K562 (cell line): ENCODE results near the gene MMP19. TPM values are rescaled to one million over a fixed set of nuclear protein-coding genes. Genes with fewer than 3 reads are reported as not detected.

Experiments used
- polyA plus RNA-seq, 8 experiments: library from polyadenylated mRNA; depleted of rRNA in 4 of 8; stranded (reverse) in 5 of 8; unstranded in 3 of 8; fragments of >200 nt; fragmentation: Nextera tagmentation in 2 of 8; fragmentation: Illumina TruSeq in 1 of 8; extraction: Ambion mirVana in 2 of 8; extraction: Trizol in 1 of 8; gene quantifications; 2 replicates each; pipeline versions ENCODE4 v1.2.1 to v1.2.3, GENCODE V29; 2011 to 2014; ENCODE audit warnings: inconsistent platforms in 1 of 8, missing spikeins in 1 of 8
- total RNA-seq, 7 experiments: library from RNA; depleted of rRNA in 6 of 7; stranded (reverse); fragments of >200 nt in 6 of 7; fragmentation: Illumina TruSeq in 2 of 7; extraction: Trizol in 2 of 7; gene quantifications; 2 replicates each; pipeline versions ENCODE4 v1.2.1 to v1.2.3, GENCODE V29; 2011 to 2021; ENCODE audit warnings: low replicate concordance in 1 of 7

MMP19 gene
- total and polyA plus RNA-seq, 9 of the 15 experiments (the other 6 are each of a cell fraction or from before 2014, with no cell fraction given) = 0.14 to 1.6 (median 0.66) TPM

Other genes starting within 250 kb of the MMP19 start
Only the 7 nearest of the 18 such genes appear.
- 425 and 433 TPM in 2 replicates for gene CD63, start 113.9 kb downstream of the MMP19 start, total RNA-seq (2014; rRNA removed)
- 411 and 413 TPM in 2 replicates for gene CD63, start 113.9 kb downstream of the MMP19 start, total RNA-seq (2014; rRNA removed; fragmentation: Illumina TruSeq; extraction: Trizol)
- gene CD63, start 113.9 kb downstream of the MMP19 start, total RNA-seq (2015; rRNA removed; fragmentation: Illumina TruSeq; extraction: Trizol) = 706 and 735 TPM in 2 replicates
- 412 and 416 TPM in 2 replicates for gene CD63, start 113.9 kb downstream of the MMP19 start, total RNA-seq (2021)
- gene CD63, start 113.9 kb downstream of the MMP19 start, polyA plus RNA-seq (2011; rRNA removed) = 219 and 313 TPM in 2 replicates
- gene CD63, start 113.9 kb downstream of the MMP19 start, polyA plus RNA-seq (2014; fragmentation: Illumina TruSeq; extraction: Trizol) = 408 and 431 TPM in 2 replicates
- gene CD63, start 113.9 kb downstream of the MMP19 start, polyA plus RNA-seq (2014; fragmentation: Nextera tagmentation; extraction: Ambion mirVana) = 100 to 1,000 TPM; 531 to 576 TPM
- 501 and 655 TPM in 2 replicates for gene CD63, start 113.9 kb downstream of the MMP19 start, polyA plus RNA-seq (2014; rRNA removed)
- 2.4 and 6.5 TPM in 2 replicates for gene GDF11, start 99.8 kb downstream of the MMP19 start, total RNA-seq (2014; rRNA removed)
- gene GDF11, start 99.8 kb downstream of the MMP19 start, total RNA-seq (2014; rRNA removed; fragmentation: Illumina TruSeq; extraction: Trizol) = 4.3 and 4.7 TPM in 2 replicates
- 4.9 and 5.2 TPM in 2 replicates for gene GDF11, start 99.8 kb downstream of the MMP19 start, total RNA-seq (2015; rRNA removed; fragmentation: Illumina TruSeq; extraction: Trizol)
- 15.7 and 19.9 TPM in 2 replicates for gene GDF11, start 99.8 kb downstream of the MMP19 start, total RNA-seq (2021)
- gene GDF11, start 99.8 kb downstream of the MMP19 start, polyA plus RNA-seq (2011; rRNA removed) = 4.2 and 4.8 TPM in 2 replicates
- 10.3 and 10.5 TPM in 2 replicates for gene GDF11, start 99.8 kb downstream of the MMP19 start, polyA plus RNA-seq (2014; fragmentation: Illumina TruSeq; extraction: Trizol)
- 1 to 10 TPM; 1.4 to 1.6 TPM for gene GDF11, start 99.8 kb downstream of the MMP19 start, polyA plus RNA-seq (2014; fragmentation: Nextera tagmentation; extraction: Ambion mirVana)
- gene GDF11, start 99.8 kb downstream of the MMP19 start, polyA plus RNA-seq (2014; rRNA removed) = 9.7 and 14.2 TPM in 2 replicates
- 111 and 202 TPM in 2 replicates for gene SARNP, start 25.2 kb downstream of the MMP19 start, total RNA-seq (2014; rRNA removed)
- 174 and 193 TPM in 2 replicates for gene SARNP, start 25.2 kb downstream of the MMP19 start, total RNA-seq (2014; rRNA removed; fragmentation: Illumina TruSeq; extraction: Trizol)
- 147 and 154 TPM in 2 replicates for gene SARNP, start 25.2 kb downstream of the MMP19 start, total RNA-seq (2015; rRNA removed; fragmentation: Illumina TruSeq; extraction: Trizol)
- 70.1 and 77.8 TPM in 2 replicates for gene SARNP, start 25.2 kb downstream of the MMP19 start, total RNA-seq (2021)
- 156 and 174 TPM in 2 replicates for gene SARNP, start 25.2 kb downstream of the MMP19 start, polyA plus RNA-seq (2011; rRNA removed)
- gene SARNP, start 25.2 kb downstream of the MMP19 start, polyA plus RNA-seq (2014; fragmentation: Illumina TruSeq; extraction: Trizol) = 198 and 206 TPM in 2 replicates
- 100 to 1,000 TPM; 342 to 400 TPM for gene SARNP, start 25.2 kb downstream of the MMP19 start, polyA plus RNA-seq (2014; fragmentation: Nextera tagmentation; extraction: Ambion mirVana)
- 212 and 228 TPM in 2 replicates for gene SARNP, start 25.2 kb downstream of the MMP19 start, polyA plus RNA-seq (2014; rRNA removed)
- gene ORMDL2, start 24.9 kb downstream of the MMP19 start, total RNA-seq (2014; rRNA removed) = 9.9 and 13.6 TPM in 2 replicates
- 41.8 and 42.9 TPM in 2 replicates for gene ORMDL2, start 24.9 kb downstream of the MMP19 start, total RNA-seq (2014; rRNA removed; fragmentation: Illumina TruSeq; extraction: Trizol)
- gene ORMDL2, start 24.9 kb downstream of the MMP19 start, total RNA-seq (2015; rRNA removed; fragmentation: Illumina TruSeq; extraction: Trizol) = 21.6 and 23.3 TPM in 2 replicates
- 32.7 and 34.3 TPM in 2 replicates for gene ORMDL2, start 24.9 kb downstream of the MMP19 start, total RNA-seq (2021)
- gene ORMDL2, start 24.9 kb downstream of the MMP19 start, polyA plus RNA-seq (2011; rRNA removed) = 23.3 and 34.4 TPM in 2 replicates
- 35.7 and 45.2 TPM in 2 replicates for gene ORMDL2, start 24.9 kb downstream of the MMP19 start, polyA plus RNA-seq (2014; fragmentation: Illumina TruSeq; extraction: Trizol)
- 100 to 1,000 TPM in 1 of 2 experiments, 10 to 100 TPM in 1; 98.0 to 113 TPM for gene ORMDL2, start 24.9 kb downstream of the MMP19 start, polyA plus RNA-seq (2014; fragmentation: Nextera tagmentation; extraction: Ambion mirVana)
- 21.7 and 27.0 TPM in 2 replicates for gene ORMDL2, start 24.9 kb downstream of the MMP19 start, polyA plus RNA-seq (2014; rRNA removed)
- gene DNAJC14, start 13.3 kb downstream of the MMP19 start, total RNA-seq (2014; rRNA removed) = 29.8 and 38.0 TPM in 2 replicates
- 28.8 and 33.2 TPM in 2 replicates for gene DNAJC14, start 13.3 kb downstream of the MMP19 start, total RNA-seq (2014; rRNA removed; fragmentation: Illumina TruSeq; extraction: Trizol)
- gene DNAJC14, start 13.3 kb downstream of the MMP19 start, total RNA-seq (2015; rRNA removed; fragmentation: Illumina TruSeq; extraction: Trizol) = 37.3 and 40.9 TPM in 2 replicates
- 29.6 and 32.0 TPM in 2 replicates for gene DNAJC14, start 13.3 kb downstream of the MMP19 start, total RNA-seq (2021)
- gene DNAJC14, start 13.3 kb downstream of the MMP19 start, polyA plus RNA-seq (2011; rRNA removed) = 7.3 and 10.4 TPM in 2 replicates
- 34.2 and 41.3 TPM in 2 replicates for gene DNAJC14, start 13.3 kb downstream of the MMP19 start, polyA plus RNA-seq (2014; fragmentation: Illumina TruSeq; extraction: Trizol)
- 10 to 100 TPM in 1 of 2 experiments, 1 to 10 TPM in 1; 5.5 to 18.9 TPM for gene DNAJC14, start 13.3 kb downstream of the MMP19 start, polyA plus RNA-seq (2014; fragmentation: Nextera tagmentation; extraction: Ambion mirVana)
- 19.2 and 20.4 TPM in 2 replicates for gene DNAJC14, start 13.3 kb downstream of the MMP19 start, polyA plus RNA-seq (2014; rRNA removed)
- 45.0 and 52.8 TPM in 2 replicates for gene PYM1, start 85.0 kb upstream of the MMP19 start, total RNA-seq (2014; rRNA removed)
- 32.6 and 33.1 TPM in 2 replicates for gene PYM1, start 85.0 kb upstream of the MMP19 start, total RNA-seq (2014; rRNA removed; fragmentation: Illumina TruSeq; extraction: Trizol)
- gene PYM1, start 85.0 kb upstream of the MMP19 start, total RNA-seq (2015; rRNA removed; fragmentation: Illumina TruSeq; extraction: Trizol) = 30.8 and 34.1 TPM in 2 replicates
- gene PYM1, start 85.0 kb upstream of the MMP19 start, total RNA-seq (2021) = 31.2 and 32.4 TPM in 2 replicates
- gene PYM1, start 85.0 kb upstream of the MMP19 start, polyA plus RNA-seq (2011; rRNA removed) = 39.1 and 43.2 TPM in 2 replicates
- 36.0 and 37.7 TPM in 2 replicates for gene PYM1, start 85.0 kb upstream of the MMP19 start, polyA plus RNA-seq (2014; fragmentation: Illumina TruSeq; extraction: Trizol)
- gene PYM1, start 85.0 kb upstream of the MMP19 start, polyA plus RNA-seq (2014; fragmentation: Nextera tagmentation; extraction: Ambion mirVana) = 10 to 100 TPM; 29.0 to 32.6 TPM
- 46.3 and 51.3 TPM in 2 replicates for gene PYM1, start 85.0 kb upstream of the MMP19 start, polyA plus RNA-seq (2014; rRNA removed)
- 6.2 and 7.6 TPM in 2 replicates for gene DGKA, start 88.2 kb upstream of the MMP19 start, total RNA-seq (2014; rRNA removed)
- 8.2 and 8.4 TPM in 2 replicates for gene DGKA, start 88.2 kb upstream of the MMP19 start, total RNA-seq (2014; rRNA removed; fragmentation: Illumina TruSeq; extraction: Trizol)
- gene DGKA, start 88.2 kb upstream of the MMP19 start, total RNA-seq (2015; rRNA removed; fragmentation: Illumina TruSeq; extraction: Trizol) = 5.3 and 6.0 TPM in 2 replicates
- 11.0 and 11.1 TPM in 2 replicates for gene DGKA, start 88.2 kb upstream of the MMP19 start, total RNA-seq (2021)
- 5.8 and 10.7 TPM in 2 replicates for gene DGKA, start 88.2 kb upstream of the MMP19 start, polyA plus RNA-seq (2011; rRNA removed)
- gene DGKA, start 88.2 kb upstream of the MMP19 start, polyA plus RNA-seq (2014; fragmentation: Illumina TruSeq; extraction: Trizol) = 9.3 and 10.1 TPM in 2 replicates
- 1 to 10 TPM; 3.4 to 4.7 TPM for gene DGKA, start 88.2 kb upstream of the MMP19 start, polyA plus RNA-seq (2014; fragmentation: Nextera tagmentation; extraction: Ambion mirVana)
- gene DGKA, start 88.2 kb upstream of the MMP19 start, polyA plus RNA-seq (2014; rRNA removed) = 12.4 and 13.8 TPM in 2 replicates